Endothelial cell of umbilical vein (primary cell): ENCODE results near the gene TNFSF12. TPM values are rescaled to one million over a fixed set of nuclear protein-coding genes. Genes with fewer than 3 reads are reported as not detected.

Experiments used
- BruUV-seq: library from RNA; stranded (reverse); fragments of 400-500 nt; replicated peaks from 2 replicates; lab custom pipeline; 2021; lab: Mats Ljungman, UMichigan
- CTCF ChIA-PET: fragments of 300-600, 350-600 bp; sonication (Branson Sonifier 250); formaldehyde crosslinking; loops from one replicate; lab custom pipeline; 2021; ENCODE audit warnings: antibody characterized with exemption, inconsistent platforms; lab: Charles Lee
- POLR2A ChIA-PET: fragments of 300-600, 350-600 bp; sonication (Branson Sonifier 250); formaldehyde crosslinking; loops from one replicate; lab custom pipeline; 2021; ENCODE audit warnings: antibody characterized with exemption, inconsistent platforms; lab: Charles Lee
- DNase-seq: peaks from one replicate; pipeline ENCODE4 v3.0.0-alpha.2; 2011; ENCODE audit warnings: low read depth, low spot score
- FAIRE-seq: peaks from 2 replicates; lab custom pipeline; 2011; peaks lifted over from hg19 to GRCh38; lab: Jason Lieb, UNC
- H2AFZ ChIP-seq: 2 replicates; pipeline ENCODE4 v1.6.0; 2012; ENCODE audit warnings: low read depth, low read length, control low read depth, inconsistent platforms
- H3K27ac ChIP-seq: 2 replicates; pipeline ENCODE4 v1.5.1; 2011; ENCODE audit warnings: low read depth, mild to moderate bottlenecking, control low read depth, low read length, moderate library complexity; ENCODE audit not compliant: insufficient read depth
- H3K27me3 ChIP-seq, 2 experiments: 2 replicates each; pipeline versions ENCODE4 v1.6.0 to v1.6.1; 2011; ENCODE audit warnings: low read length in 2 of 2, mixed read lengths in 1 of 2; ENCODE audit not compliant: control insufficient read depth in 2 of 2, insufficient read depth in 2 of 2
- H3K36me3 ChIP-seq, 2 experiments: 2 replicates in 1 of 2; 3 replicates in 1 of 2; pipeline ENCODE4 v1.5.1; 2011; ENCODE audit warnings: low read length in 2 of 2, mild to moderate bottlenecking in 1 of 2, moderate library complexity in 1 of 2; ENCODE audit not compliant: control insufficient read depth in 2 of 2, insufficient read depth in 2 of 2; ENCODE audit errors: extremely low read depth in 1 of 2
- H3K4me1 ChIP-seq: 3 replicates; pipeline ENCODE4 v1.5.1; 2011; ENCODE audit warnings: mild to moderate bottlenecking, low read length; ENCODE audit not compliant: control insufficient read depth, insufficient read depth; ENCODE audit errors: extremely low read depth
- H3K4me2 ChIP-seq: 2 replicates; pipeline ENCODE4 v1.6.1; 2011; ENCODE audit warnings: low read length, control low read depth, mixed read lengths; ENCODE audit not compliant: insufficient read depth
- H3K4me3 ChIP-seq, 3 experiments: fragments of 200-600 bp in 1 of 3; sonication (generic), shearing (Covaris generic) in 1 of 3; replicated peaks in 1 of 3; 2 replicates each; pipeline ENCODE4 v1.5.1; 2011 to 2016; ENCODE audit warnings: control low read depth in 3 of 3, low read length in 3 of 3, mild to moderate bottlenecking in 2 of 3, inconsistent platforms in 1 of 3, low read depth in 1 of 3, moderate library complexity in 1 of 3; ENCODE audit not compliant: insufficient read depth in 1 of 3
- H3K79me2 ChIP-seq: 2 replicates; pipeline ENCODE4 v1.6.0; 2012; ENCODE audit warnings: low read length, inconsistent platforms; ENCODE audit not compliant: control insufficient read depth, insufficient read depth
- H3K9ac ChIP-seq: replicated peaks from 2 replicates; pipeline ENCODE3; 2011; ENCODE audit warnings: low read length, control low read depth; ENCODE audit not compliant: insufficient read depth; ENCODE audit errors: extremely low read depth
- H3K9me1 ChIP-seq: replicated peaks from 3 replicates; pipeline ENCODE4 v1.6.0; 2011; ENCODE audit warnings: mild to moderate bottlenecking, low read length; ENCODE audit not compliant: control insufficient read depth, insufficient read depth; ENCODE audit errors: extremely low read depth
- H3K9me3 ChIP-seq: replicated peaks from 2 replicates; pipeline ENCODE4 v1.5.1; 2012; ENCODE audit warnings: low read length, inconsistent platforms; ENCODE audit not compliant: control insufficient read depth, insufficient read depth
- H4K20me1 ChIP-seq: replicated peaks from 2 replicates; pipeline ENCODE3; 2011; ENCODE audit warnings: mild to moderate bottlenecking, low read length; ENCODE audit not compliant: control insufficient read depth, insufficient read depth; ENCODE audit errors: extremely low read depth
- CTCF ChIP-seq, 2 donors: IDR thresholded peaks; 1 replicate in 1 of 2; 2 replicates in 1 of 2; pipeline ENCODE4 v1.5.1; 2011; ENCODE audit warnings: low read length in 2 of 2, mild to moderate bottlenecking in 2 of 2, moderate library complexity in 2 of 2, control low read depth in 1 of 2, inconsistent platforms in 1 of 2, low read depth in 1 of 2; ENCODE audit not compliant: insufficient read depth in 1 of 2; ENCODE audit errors: extremely low read depth in 1 of 2
- EZH2 ChIP-seq: IDR thresholded peaks from 2 replicates; pipeline ENCODE4 v1.6.1; 2012; ENCODE audit warnings: borderline replicate concordance, low read depth, mild to moderate bottlenecking, moderate library complexity, low read length, inconsistent platforms; ENCODE audit not compliant: severe bottlenecking
- FOS ChIP-seq: IDR thresholded peaks from 2 replicates; pipeline ENCODE4 v1.6.1; 2011; ENCODE audit warnings: mild to moderate bottlenecking, low read length, moderate library complexity, borderline replicate concordance; ENCODE audit not compliant: insufficient read depth
- GATA2 ChIP-seq: IDR thresholded peaks from 2 replicates; pipeline ENCODE4 v1.7.0; 2011; ENCODE audit warnings: low read depth, mild to moderate bottlenecking, moderate library complexity, mixed read lengths, low read length; ENCODE audit not compliant: insufficient read length, insufficient read depth
- JUN ChIP-seq: IDR thresholded peaks from 2 replicates; pipeline ENCODE4 v1.6.1; 2011; ENCODE audit warnings: borderline replicate concordance, low read depth; ENCODE audit not compliant: insufficient read length, insufficient read depth
- MAX ChIP-seq: IDR thresholded peaks from 2 replicates; pipeline ENCODE4 v1.6.1; 2011; ENCODE audit not compliant: insufficient read depth, insufficient read length
- MYC ChIP-seq: IDR thresholded peaks from one replicate; pipeline ENCODE4 v1.6.1; 2011; ENCODE audit warnings: mild to moderate bottlenecking, low read depth, low read length
- POLR2A ChIP-seq: IDR thresholded peaks from 2 replicates; pipeline ENCODE4 v1.6.1; 2012; ENCODE audit warnings: low read depth, mild to moderate bottlenecking, control low read depth, low read length
- POLR2AphosphoS5 ChIP-seq: IDR thresholded peaks from 2 replicates; pipeline ENCODE4 v1.6.1; 2012; ENCODE audit warnings: low read depth, mild to moderate bottlenecking, control low read depth, low read length, moderate library complexity; ENCODE audit not compliant: insufficient read depth
- dilution Hi-C: fragments of 300-500 bp; cut with MboI; formaldehyde crosslinking; loops from one replicate; pipeline ENCODE4 v1.15.0; 2019; ENCODE audit warnings: low sequenced_read_pairs; ENCODE audit not compliant: extremely low pct_ligation_motif_present
- intact Hi-C: fragments of 100-400 bp; cut with micrococcal nuclease; formaldehyde crosslinking; loops from one replicate; pipeline ENCODE4 v1.10.0; 2022
- polyA plus RNA-seq, 4 experiments: library from polyadenylated mRNA; depleted of rRNA in 3 of 4; stranded (reverse) in 3 of 4; unstranded in 1 of 4; fragments of >200 nt; gene quantifications; 2 replicates each; pipeline versions ENCODE4 v1.2.1 to v1.2.3, GENCODE V29; 2011 to 2012; ENCODE audit warnings: missing spikeins in 1 of 4
- total RNA-seq: library from RNA; stranded (reverse); gene quantifications from 2 replicates; pipeline ENCODE4 v1.2.3, GENCODE V29; 2021

The TNFSF12 gene
- total and polyA plus RNA-seq, 2 donors (not counting 3 experiments of a cell fraction or from before 2014, with no cell fraction given) = 28.4 to 39.4 TPM

GRCh38 chr17:7538891-7539545 lies 9.8 kb upstream of the TNFSF12 start:
- no TSS peak for BruUV-seq
- H3K27ac ChIP-seq = no peak overlapping the region
- CTCF ChIA-PET = interaction anchor here (0.8 to 2.4 kb wide), 5 partner anchors 9 to 25 kb away, joined by 3 to 11 read pairs (median 4); partner anchors contain the start of genes SENP3 and TNFSF12

GRCh38 chr17:7541074-7541621 lies 7.7 kb upstream of the TNFSF12 start:
- Histone ChIP-seq H3K4me2 (no peak overlapping the region), H3K27ac (no peak overlapping the region), H2AFZ (no peak overlapping the region), H3K4me1 (no peaks in the 10 kb centered on the region), H3K9me3 (peaks cover 5% of the 10 kb centered on the region), H3K27me3 (peaks cover 0 to 9% of the 10 kb centered on the region in 2 experiments), H3K79me2 (no peaks in the 10 kb centered on the region), H4K20me1 (no peaks in the 10 kb centered on the region), H3K4me3 (no peak overlapping the region), H3K9ac (no peak overlapping the region), H3K36me3 (no peaks in the 10 kb centered on the region), H3K9me1 (no peaks in the 10 kb centered on the region)
- DNase-seq = no peak
- ChIA-PET POLR2A (no interaction called here), CTCF (interaction anchor here (1.6 kb wide), 1 partner anchor 25 kb away, joined by 4 read pairs; no protein-coding TSS in a partner anchor)
- no peak for FAIRE-seq
- dilution Hi-C loops (no loop called here), intact Hi-C loops (no loop called here)
- TF ChIP-seq EZH2 (no peak), FOS (no peak), POLR2A (no peak), JUN (no peak), GATA2 (no peak), POLR2AphosphoS5 (no peak), CTCF (IDR thresholded peaks at IDR 0.05; ENCODE audit: extremely low read depth in 1 of 2, insufficient read depth in 1 of 2, low read depth in 1 of 2, low read length in 2 of 2) (no peak), MAX (no peak), MYC (no peak)
- BruUV-seq = no TSS peak

More at GRCh38 chr17:7538891-7539545, 9.8 kb upstream of the TNFSF12 start:
- intact Hi-C loops (no loop called here), dilution Hi-C loops (no loop called here)
- Histone ChIP-seq H3K4me1 (no peaks in the 10 kb centered on the region), H3K27me3 (peaks cover 0 to 9% of the 10 kb centered on the region in 2 experiments), H3K4me2 (no peak overlapping the region), H2AFZ (peak overlapping the region; percentile 17), H4K20me1 (no peaks in the 10 kb centered on the region), H3K4me3 (no peak overlapping the region), H3K9me1 (no peaks in the 10 kb centered on the region), H3K36me3 (no peaks in the 10 kb centered on the region), H3K9ac (no peak overlapping the region), H3K79me2 (no peaks in the 10 kb centered on the region), H3K9me3 (peaks cover 5% of the 10 kb centered on the region)
- POLR2A ChIA-PET = no interaction called here
- TF ChIP-seq FOS = peak; percentile 67
- no peak for TF ChIP-seq POLR2AphosphoS5
- no peak for TF ChIP-seq JUN
- TF ChIP-seq GATA2 = no peak
- FAIRE-seq (no peak), DNase-seq (peak; percentile 21)
